Hematopoietic multipotent progenitor cell treated with erythropoietin and hydrocortisone succinate and interleukin-3 and kit ligand, for 6 days (in vitro differentiated cells): ENCODE results near the gene LMO2.

ENCODE experiments used
- DNase-seq: peaks from one replicate; pipeline ENCODE4 v3.0.0-alpha.2; 2015

Gene LMO2

DNA sequence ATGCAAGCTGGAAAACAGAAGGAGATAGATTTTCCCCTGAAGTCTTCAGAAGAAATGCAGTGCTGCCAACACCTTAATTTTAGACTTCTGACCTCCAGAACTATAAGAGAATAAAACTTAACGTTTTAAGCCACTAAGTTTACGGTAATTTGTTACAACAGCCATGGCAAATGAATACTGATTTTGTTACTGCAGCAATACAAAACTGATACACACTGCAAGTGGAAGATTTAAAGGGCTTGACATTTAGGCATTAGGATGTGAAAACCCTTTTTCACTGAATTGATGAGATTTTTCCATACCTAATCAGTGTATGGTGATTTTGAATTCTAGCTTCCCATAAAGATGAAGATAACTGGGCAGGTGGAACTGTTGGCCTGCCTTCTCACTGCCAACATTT, 22.1 kb upstream of the LMO2 start:
- DNase-seq: no peak

DNA sequence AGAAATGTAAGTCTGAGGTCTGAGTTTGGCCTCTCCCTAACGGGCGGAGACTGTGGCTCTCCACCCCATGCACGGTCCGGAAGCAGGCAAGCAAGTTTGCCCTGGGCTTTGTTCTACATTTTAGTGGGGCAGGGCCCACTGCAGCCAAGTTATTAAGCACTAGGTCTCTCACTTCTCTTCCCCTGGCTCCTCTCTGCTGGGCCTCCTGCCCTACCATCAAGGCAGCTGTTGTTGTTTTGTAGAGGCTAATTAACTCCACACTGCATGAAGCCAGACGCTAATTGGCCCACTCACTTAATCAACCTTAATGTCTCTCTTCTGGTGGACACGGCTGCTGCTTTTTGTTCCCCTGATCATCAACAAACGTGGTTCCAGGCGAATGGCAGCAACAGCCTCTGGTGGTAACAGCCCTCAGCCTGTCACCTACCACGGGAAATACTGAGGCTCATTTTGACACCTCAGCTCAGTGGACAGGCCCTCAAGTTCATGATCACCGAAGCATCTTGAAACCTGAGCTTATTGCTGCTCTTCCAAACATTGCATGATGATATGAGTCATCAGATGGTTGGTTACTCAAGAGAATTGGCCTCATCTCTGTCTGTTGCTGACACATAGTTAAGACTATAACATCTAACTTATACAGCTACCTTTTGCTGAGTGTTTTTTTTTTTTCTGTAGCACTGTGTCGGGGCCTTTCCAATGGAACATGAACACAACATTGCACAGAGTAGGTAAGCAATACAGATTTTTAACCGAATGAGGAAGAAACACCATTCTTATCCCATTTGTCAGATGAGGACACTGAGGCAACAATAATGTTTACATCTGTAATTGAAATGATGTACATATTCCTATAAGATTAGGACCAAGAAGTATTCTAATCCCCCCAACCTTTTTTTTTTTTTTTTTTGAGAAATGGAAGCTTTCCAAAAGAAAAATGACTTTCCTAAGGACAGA, 20.8 kb upstream of the LMO2 start:
- DNase-seq: peak; percentile 85

DNA sequence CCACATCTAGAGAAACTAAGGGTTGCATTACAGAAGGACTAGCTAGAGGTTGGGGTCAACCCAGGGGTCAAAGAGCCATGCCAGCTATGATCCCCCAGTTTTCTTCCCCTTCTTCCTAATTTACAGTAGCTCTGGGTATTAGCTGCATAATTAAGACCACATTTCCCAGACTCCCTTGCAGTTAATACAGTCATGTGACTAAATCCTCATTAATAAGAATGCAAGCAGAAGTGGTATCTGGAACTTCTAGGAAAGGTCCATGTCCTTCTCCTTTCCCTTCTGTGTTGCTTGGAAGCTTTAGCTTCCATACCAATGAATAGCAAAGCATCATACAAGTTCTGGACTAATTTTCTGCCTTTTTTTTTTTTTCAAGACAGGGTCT, 19.1 kb upstream of the LMO2 start:
- DNase-seq: no peak

- no peak for DNase-seq
Measured at GRCh38 chr11:33910296-33910957, 18.6 kb upstream of the LMO2 start.

DNA sequence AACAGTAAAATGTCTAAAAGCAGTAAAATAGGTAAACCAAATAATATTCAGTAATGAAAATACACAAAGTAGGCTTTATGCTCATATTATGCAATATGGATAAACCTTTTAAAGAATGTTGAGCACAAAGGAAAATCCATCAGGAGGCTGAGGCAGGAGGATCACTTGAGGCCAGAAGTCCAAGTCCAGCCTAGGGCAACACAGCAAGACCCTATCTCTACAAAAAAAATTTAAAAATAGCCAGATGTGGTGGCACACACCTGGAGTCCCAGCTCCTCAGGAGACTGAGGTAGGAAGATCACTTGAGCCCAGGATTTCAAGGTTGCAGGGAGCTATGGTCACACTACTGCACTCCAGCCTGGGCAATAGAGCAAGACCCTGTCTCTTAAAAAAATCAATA, 17.7 kb upstream of the LMO2 start:
- DNase-seq: no peak

GRCh38 chr11:33909150-33909549, 17.3 kb upstream of the LMO2 start:
- no peak for DNase-seq

- peak; percentile 46 for DNase-seq
Measured at GRCh38 chr11:33907421-33907820, 15.5 kb upstream of the LMO2 start.

DNA sequence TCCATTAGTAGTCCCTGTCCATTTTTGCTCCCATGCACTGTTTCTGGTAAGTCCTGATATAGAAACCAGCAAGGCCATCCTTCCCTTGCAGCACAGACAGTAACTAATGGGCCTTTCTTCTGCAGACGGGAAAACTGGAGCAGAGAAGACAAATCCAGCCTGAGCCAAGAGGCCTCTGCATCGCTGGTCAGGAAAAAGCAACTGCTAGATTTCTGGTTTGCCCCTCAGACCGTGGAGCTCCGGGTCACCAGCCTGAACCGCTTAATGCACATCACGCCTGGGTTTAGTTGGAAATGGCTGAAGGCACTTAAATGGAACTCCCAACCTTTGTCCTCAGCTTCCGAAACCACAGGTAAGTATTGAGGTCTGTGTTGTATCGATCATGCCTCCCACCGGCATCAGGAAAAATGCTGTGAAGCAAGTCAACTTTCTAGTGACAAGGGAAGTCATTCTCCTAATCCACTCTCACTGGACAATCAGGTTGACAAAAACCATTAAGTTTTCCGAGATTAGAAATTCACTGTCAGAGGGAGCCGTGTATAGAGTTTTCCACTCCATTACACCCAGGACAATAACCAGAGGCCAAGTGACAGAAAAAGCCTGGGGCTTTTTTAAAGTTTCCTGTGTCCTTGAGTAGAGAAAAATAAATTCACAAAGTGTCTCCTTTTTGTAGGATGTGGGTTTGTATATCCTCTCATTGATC, 14.8 kb upstream of the LMO2 start:
- DNase-seq: no peak

GRCh38 chr11:33904102-33904501, 12.2 kb upstream of the LMO2 start:
- DNase-seq: no peak

DNA sequence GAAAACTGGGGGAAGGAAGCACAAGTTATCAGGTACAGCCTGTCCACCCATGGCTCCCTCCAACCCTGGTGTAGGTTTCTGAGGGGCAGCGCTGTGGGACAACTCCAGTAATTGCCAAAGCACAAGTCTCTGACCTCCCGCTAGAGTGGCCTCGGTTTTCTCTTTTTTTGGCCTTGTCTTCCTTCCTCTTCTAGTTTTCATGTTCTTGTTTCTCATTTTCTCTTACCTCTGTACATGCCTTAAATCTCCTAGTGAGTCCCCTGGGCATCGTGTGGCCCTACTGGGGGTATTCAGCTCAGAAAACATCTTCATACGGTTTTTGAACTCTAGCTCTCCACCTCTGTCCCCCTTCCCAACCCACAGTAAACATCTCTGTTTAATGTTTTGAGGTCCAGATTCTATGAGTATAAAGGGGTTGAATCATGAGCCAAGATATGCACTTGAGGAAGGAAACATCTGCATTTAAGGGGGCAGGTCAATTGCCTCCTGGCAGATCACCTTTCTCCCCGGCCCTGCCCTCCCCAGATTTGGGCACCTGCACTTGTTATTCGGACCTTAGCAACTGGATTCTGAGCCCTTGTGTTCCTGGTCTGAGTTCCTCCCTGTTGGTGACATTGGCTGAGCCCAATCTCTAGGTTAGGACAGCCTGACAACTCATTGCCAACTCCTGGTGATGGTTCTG, 8.4 kb upstream of the LMO2 start:
- no peak for DNase-seq

- DNase-seq: no peak
Measured at GRCh38 chr11:33899400-33900037, 7.6 kb upstream of the LMO2 start.

GRCh38 chr11:33898957-33899356, 7.1 kb upstream of the LMO2 start:
- DNase-seq: peak; percentile 72

DNA sequence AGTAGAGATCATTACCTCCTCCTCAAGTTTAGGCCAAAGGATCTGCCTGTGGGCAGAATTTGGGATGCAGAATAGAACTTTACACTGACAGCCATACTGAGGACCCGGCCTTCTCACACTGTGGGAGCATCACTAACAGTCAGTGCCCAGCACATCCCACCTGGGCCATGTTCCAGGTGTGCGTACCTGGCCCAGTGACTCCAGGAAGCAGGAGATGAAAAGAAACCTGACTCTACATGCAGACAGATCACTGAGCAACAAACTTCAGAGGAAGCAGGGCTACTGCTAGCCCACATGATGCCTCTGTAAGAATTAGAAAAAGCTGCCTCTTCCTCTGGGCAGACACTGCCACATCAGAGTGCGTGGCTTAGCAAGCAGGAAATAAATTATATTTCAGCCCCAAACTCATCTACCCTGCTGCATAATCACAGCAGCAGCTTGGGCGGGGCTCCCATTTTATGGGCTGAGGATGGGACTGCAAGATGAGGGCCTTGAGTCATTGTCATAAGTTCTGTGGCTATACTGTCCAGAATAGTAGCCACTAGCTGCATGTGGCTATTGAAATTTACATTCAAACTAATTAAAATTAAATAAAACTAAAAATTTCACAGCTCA, 6.0 kb upstream of the LMO2 start:
- no peak for DNase-seq

DNA sequence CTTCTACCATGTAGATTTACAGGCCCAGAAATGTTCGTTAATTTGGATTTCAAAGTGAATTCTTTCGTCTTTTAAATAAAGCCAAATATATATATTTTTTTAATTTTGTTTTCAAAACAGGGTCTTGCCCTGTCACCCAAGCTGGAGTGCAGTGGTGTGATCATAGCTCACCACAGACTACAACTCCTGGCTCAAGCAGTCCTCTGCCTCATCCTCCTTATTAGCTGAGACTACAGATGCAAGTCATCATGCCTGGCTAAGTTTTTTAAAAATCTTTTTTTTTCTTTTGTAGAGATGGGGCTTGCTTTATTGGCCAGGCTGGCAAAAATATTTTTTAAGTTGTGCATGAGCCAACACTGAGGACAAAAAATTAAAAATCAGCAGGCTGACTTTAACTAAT, 5.0 kb upstream of the LMO2 start:
- DNase-seq: no peak

- no peak for DNase-seq
Measured at GRCh38 chr11:33895752-33896137, 3.9 kb upstream of the LMO2 start.

- DNase-seq: peak; percentile 74
Measured at GRCh38 chr11:33894398-33894746, 2.5 kb upstream of the LMO2 start.

- peak; percentile 96 for DNase-seq
Measured at GRCh38 chr11:33893711-33894397, 2.0 kb upstream of the LMO2 start.

GRCh38 chr11:33892906-33893594, 1.2 kb upstream of the LMO2 start:
- DNase-seq: peak; percentile 88

DNA sequence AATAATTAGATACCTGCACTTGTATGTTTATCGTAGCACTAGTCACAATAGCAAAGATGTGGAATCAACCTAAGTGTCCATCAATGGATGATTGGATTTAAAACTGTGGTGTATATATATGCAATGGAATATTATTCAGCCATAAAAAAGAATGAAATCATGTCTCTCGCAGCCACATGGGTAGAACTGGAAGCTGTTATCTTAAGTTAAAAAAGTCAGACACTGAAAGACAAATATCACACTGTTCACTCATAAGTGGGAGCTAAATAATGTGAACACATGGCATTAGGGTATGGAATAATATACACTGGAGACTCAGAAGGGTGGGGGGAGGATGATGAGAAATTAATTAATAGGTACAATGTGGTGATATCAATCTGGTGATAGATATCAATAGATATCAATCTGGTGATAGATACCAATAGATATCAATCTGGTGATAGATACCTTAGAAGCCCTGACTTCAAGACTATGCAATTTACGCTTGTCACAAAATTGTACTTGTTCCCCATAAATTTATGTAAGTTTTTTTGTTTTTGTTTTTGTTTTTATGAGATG, 2.0 kb downstream of the LMO2 start:
- DNase-seq: peak; percentile 28

DNA sequence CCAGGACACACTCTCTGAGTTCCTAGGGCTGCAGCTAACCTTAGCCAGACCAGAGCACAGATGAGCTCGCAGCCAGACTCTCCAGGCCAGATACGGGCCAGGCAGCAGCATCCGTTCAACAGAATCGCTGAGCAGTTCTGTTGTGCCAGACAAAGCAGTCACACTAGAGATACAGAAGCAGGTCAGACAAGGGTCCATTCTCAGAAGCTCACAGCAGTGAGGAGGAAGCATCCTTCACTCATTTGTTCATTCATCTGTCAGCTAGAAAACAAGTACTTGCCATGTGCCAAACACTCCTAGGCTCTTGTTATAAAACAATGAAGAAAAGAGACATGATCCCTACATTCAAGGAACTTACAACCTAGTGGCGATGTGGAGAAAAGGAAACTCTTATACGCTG, 2.6 kb downstream of the LMO2 start:
- peak; percentile 58 for DNase-seq

DNA sequence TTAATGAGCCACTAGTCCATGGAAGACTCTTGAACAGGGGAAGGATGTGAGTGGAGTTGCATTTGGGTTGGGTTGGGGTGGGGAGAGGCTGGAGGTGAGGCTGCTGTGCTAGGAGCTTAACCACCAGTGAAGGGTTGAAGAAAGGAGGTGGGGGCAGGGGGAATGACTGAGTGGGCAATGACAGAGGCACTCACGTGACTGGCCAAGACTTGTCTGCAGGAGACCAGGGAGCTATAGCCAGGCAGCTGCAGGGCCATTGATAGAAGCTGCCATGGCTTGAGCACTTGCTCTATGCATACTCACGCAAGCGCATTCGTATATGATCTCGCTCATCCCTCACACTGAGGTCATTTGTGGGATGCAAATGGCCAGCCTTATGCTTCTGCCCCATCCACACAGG, 4.0 kb downstream of the LMO2 start:
- peak; percentile 53 for DNase-seq
